B cell (primary cell): ENCODE results near the gene TAGLN3.
"Not testable (repeated sequence)": the region's sequence is repeated elsewhere in the genome, so short reads cannot be mapped to it uniquely, and the experiment has no call there.

Experiments used
- EZH2 ChIP-seq: IDR thresholded peaks from 2 replicates; pipeline ENCODE4 v1.6.1; 2012; ENCODE audit warnings: borderline replicate concordance, low read depth, mild to moderate bottlenecking, moderate library complexity, low read length; ENCODE audit not compliant: insufficient read depth, poor library complexity, severe bottlenecking
- TF ChIP-seq, protein P1 (sequence below): fragments of 200-600 bp; IDR thresholded peaks from one replicate; pipeline ENCODE4 v1.8.0; 2022; ENCODE audit warnings: antibody characterized with exemption, mild to moderate bottlenecking

DNA sequence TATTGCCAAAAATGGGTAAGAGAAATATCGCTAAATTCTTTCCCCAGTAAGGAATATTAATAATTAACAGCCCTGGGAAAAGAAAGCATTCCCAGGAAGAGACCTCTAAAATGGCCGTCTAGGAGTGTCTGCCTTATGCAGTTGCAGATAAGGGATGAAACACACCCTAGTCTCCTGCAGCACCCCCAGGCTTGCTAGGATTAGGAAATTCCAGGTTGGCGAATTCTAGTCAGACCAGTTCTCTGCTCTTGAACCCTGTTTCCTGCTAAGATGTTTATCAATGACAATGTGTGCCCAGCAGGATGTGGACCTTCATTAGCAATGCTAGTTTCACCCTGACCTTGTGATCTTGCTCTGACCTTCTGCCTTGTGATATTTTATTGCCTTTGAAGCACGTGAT is 38.5 kb downstream of the TAGLN3 start:
- TF ChIP-seq, protein P1, sequence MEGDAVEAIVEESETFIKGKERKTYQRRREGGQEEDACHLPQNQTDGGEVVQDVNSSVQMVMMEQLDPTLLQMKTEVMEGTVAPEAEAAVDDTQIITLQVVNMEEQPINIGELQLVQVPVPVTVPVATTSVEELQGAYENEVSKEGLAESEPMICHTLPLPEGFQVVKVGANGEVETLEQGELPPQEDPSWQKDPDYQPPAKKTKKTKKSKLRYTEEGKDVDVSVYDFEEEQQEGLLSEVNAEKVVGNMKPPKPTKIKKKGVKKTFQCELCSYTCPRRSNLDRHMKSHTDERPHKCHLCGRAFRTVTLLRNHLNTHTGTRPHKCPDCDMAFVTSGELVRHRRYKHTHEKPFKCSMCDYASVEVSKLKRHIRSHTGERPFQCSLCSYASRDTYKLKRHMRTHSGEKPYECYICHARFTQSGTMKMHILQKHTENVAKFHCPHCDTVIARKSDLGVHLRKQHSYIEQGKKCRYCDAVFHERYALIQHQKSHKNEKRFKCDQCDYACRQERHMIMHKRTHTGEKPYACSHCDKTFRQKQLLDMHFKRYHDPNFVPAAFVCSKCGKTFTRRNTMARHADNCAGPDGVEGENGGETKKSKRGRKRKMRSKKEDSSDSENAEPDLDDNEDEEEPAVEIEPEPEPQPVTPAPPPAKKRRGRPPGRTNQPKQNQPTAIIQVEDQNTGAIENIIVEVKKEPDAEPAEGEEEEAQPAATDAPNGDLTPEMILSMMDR = not testable (repeated sequence)
- TF ChIP-seq EZH2 = not testable (repeated sequence)
